ENCODE measurements around the gene PTPRG. TPM values are rescaled to one million over a fixed set of nuclear protein-coding genes. Genes with fewer than 3 reads are reported as not detected.

PTPRG gene
- total RNA-seq, 2 experiments from 2014 or later = 0.13 to 0.15 TPM

GRCh38 chr3:62276658-62277180 is 715.3 kb downstream of the PTPRG start:
- H3K27me3 Mint-ChIP-seq = no peaks in the 10 kb centered on the region
- H3K4me3 Mint-ChIP-seq = no peak overlapping the region
- H3K9me3 Mint-ChIP-seq = no peaks in the 10 kb centered on the region
- DNase-seq = no peak
- no peaks in the 10 kb centered on the region for H3K36me3 Mint-ChIP-seq (ENCODE audit: low read depth)
- H3K27ac Mint-ChIP-seq = no peak overlapping the region
- ChIA-PET POLR2A (no interaction called here), CTCF (no interaction called here)
- no peaks in the 10 kb centered on the region for H3K4me1 Mint-ChIP-seq

GRCh38 chr3:62277450-62277849 is 716.1 kb downstream of the PTPRG start:
- H3K27me3 Mint-ChIP-seq = no peaks in the 10 kb centered on the region
- no peak overlapping the region for H3K4me3 Mint-ChIP-seq
- no peak for DNase-seq
- H3K27ac Mint-ChIP-seq = no peak overlapping the region
- H3K9me3 Mint-ChIP-seq = no peaks in the 10 kb centered on the region
- ChIA-PET CTCF (no interaction called here), POLR2A (no interaction called here)
- H3K4me1 Mint-ChIP-seq = no peaks in the 10 kb centered on the region
- no peaks in the 10 kb centered on the region for H3K36me3 Mint-ChIP-seq (ENCODE audit: low read depth)

GRCh38 chr3:62277986-62278385 is 716.6 kb downstream of the PTPRG start:
- DNase-seq = no peak
- Mint-ChIP-seq H3K36me3 (ENCODE audit: low read depth) (no peaks in the 10 kb centered on the region), H3K9me3 (no peaks in the 10 kb centered on the region), H3K4me1 (no peaks in the 10 kb centered on the region), H3K27me3 (no peaks in the 10 kb centered on the region), H3K27ac (no peak overlapping the region), H3K4me3 (no peak overlapping the region)
- CTCF ChIA-PET = no interaction called here
- POLR2A ChIA-PET = no interaction called here

GRCh38 chr3:62281726-62282125 is 720.4 kb downstream of the PTPRG start:
- ChIA-PET POLR2A (no interaction called here), CTCF (no interaction called here)
- Mint-ChIP-seq H3K4me3 (no peak overlapping the region), H3K36me3 (ENCODE audit: low read depth) (no peaks in the 10 kb centered on the region), H3K9me3 (no peaks in the 10 kb centered on the region), H3K27me3 (no peaks in the 10 kb centered on the region), H3K4me1 (no peaks in the 10 kb centered on the region), H3K27ac (no peak overlapping the region)
- no peak for DNase-seq

- H3K9me3 Mint-ChIP-seq = no peaks in the 10 kb centered on the region
- ChIA-PET CTCF (no interaction called here), POLR2A (no interaction called here)
- DNase-seq = no peak
- no peaks in the 10 kb centered on the region for H3K36me3 Mint-ChIP-seq (ENCODE audit: low read depth)
- H3K4me1 Mint-ChIP-seq = no peaks in the 10 kb centered on the region
- no peak overlapping the region for H3K4me3 Mint-ChIP-seq
- H3K27me3 Mint-ChIP-seq = no peaks in the 10 kb centered on the region
- no peak overlapping the region for H3K27ac Mint-ChIP-seq
Observed at GRCh38 chr3:62284442-62284841, 723.1 kb downstream of the PTPRG start.

- ChIA-PET CTCF (no interaction called here), POLR2A (no interaction called here)
- no peak for DNase-seq
- no peaks in the 10 kb centered on the region for H3K9me3 Mint-ChIP-seq
- H3K27ac Mint-ChIP-seq = no peak overlapping the region
- H3K4me3 Mint-ChIP-seq = no peak overlapping the region
- no peaks in the 10 kb centered on the region for H3K36me3 Mint-ChIP-seq (ENCODE audit: low read depth)
- H3K4me1 Mint-ChIP-seq = no peaks in the 10 kb centered on the region
- no peaks in the 10 kb centered on the region for H3K27me3 Mint-ChIP-seq
Observed at GRCh38 chr3:62287392-62287927, 726.1 kb downstream of the PTPRG start.

GRCh38 chr3:62289922-62290321 is 728.6 kb downstream of the PTPRG start:
- H3K4me3 Mint-ChIP-seq = no peak overlapping the region
- CTCF ChIA-PET = no interaction called here
- no peaks in the 10 kb centered on the region for H3K9me3 Mint-ChIP-seq
- no peak for DNase-seq
- POLR2A ChIA-PET = no interaction called here
- no peaks in the 10 kb centered on the region for H3K36me3 Mint-ChIP-seq (ENCODE audit: low read depth)
- H3K27me3 Mint-ChIP-seq = no peaks in the 10 kb centered on the region
- H3K4me1 Mint-ChIP-seq = no peaks in the 10 kb centered on the region
- H3K27ac Mint-ChIP-seq = no peak overlapping the region

GRCh38 chr3:62293051-62293780 is 731.8 kb downstream of the PTPRG start:
- ChIA-PET CTCF (no interaction called here), POLR2A (no interaction called here)
- Mint-ChIP-seq H3K27ac (no peak overlapping the region), H3K4me1 (no peaks in the 10 kb centered on the region), H3K36me3 (ENCODE audit: low read depth) (no peaks in the 10 kb centered on the region), H3K27me3 (no peaks in the 10 kb centered on the region), H3K4me3 (no peak overlapping the region), H3K9me3 (no peaks in the 10 kb centered on the region)
- no peak for DNase-seq

GRCh38 chr3:62295571-62295970 is 734.2 kb downstream of the PTPRG start:
- no peaks in the 10 kb centered on the region for H3K9me3 Mint-ChIP-seq
- no peak for DNase-seq
- H3K4me3 Mint-ChIP-seq = no peak overlapping the region
- POLR2A ChIA-PET = no interaction called here
- H3K27ac Mint-ChIP-seq = no peak overlapping the region
- H3K4me1 Mint-ChIP-seq = no peaks in the 10 kb centered on the region
- no peaks in the 10 kb centered on the region for H3K27me3 Mint-ChIP-seq
- H3K36me3 Mint-ChIP-seq (ENCODE audit: low read depth) = no peaks in the 10 kb centered on the region
- CTCF ChIA-PET = no interaction called here

GRCh38 chr3:62300617-62301016 is 739.2 kb downstream of the PTPRG start:
- no peak overlapping the region for H3K4me3 Mint-ChIP-seq
- DNase-seq = no peak
- H3K4me1 Mint-ChIP-seq = no peaks in the 10 kb centered on the region
- CTCF ChIA-PET = no interaction called here
- peaks cover 6% of the 10 kb centered on the region for H3K9me3 Mint-ChIP-seq
- POLR2A ChIA-PET = no interaction called here
- no peaks in the 10 kb centered on the region for H3K36me3 Mint-ChIP-seq (ENCODE audit: low read depth)
- no peaks in the 10 kb centered on the region for H3K27me3 Mint-ChIP-seq
- no peak overlapping the region for H3K27ac Mint-ChIP-seq

- POLR2A ChIA-PET = no interaction called here
- no peak overlapping the region for H3K4me3 Mint-ChIP-seq
- H3K27me3 Mint-ChIP-seq = no peaks in the 10 kb centered on the region
- no peaks in the 10 kb centered on the region for H3K9me3 Mint-ChIP-seq
- H3K27ac Mint-ChIP-seq = no peak overlapping the region
- H3K36me3 Mint-ChIP-seq (ENCODE audit: low read depth) = no peaks in the 10 kb centered on the region
- no peak for DNase-seq
- H3K4me1 Mint-ChIP-seq = no peaks in the 10 kb centered on the region
- CTCF ChIA-PET = no interaction called here
Observed at GRCh38 chr3:62312201-62312600, 750.8 kb downstream of the PTPRG start.

GRCh38 chr3:62316525-62316924 is 755.2 kb downstream of the PTPRG start:
- CTCF ChIA-PET = no interaction called here
- DNase-seq = no peak
- H3K27me3 Mint-ChIP-seq = no peaks in the 10 kb centered on the region
- no peak overlapping the region for H3K4me3 Mint-ChIP-seq
- H3K9me3 Mint-ChIP-seq = peaks cover 22% of the 10 kb centered on the region
- POLR2A ChIA-PET = no interaction called here
- H3K4me1 Mint-ChIP-seq = peaks cover 13% of the 10 kb centered on the region
- no peak overlapping the region for H3K27ac Mint-ChIP-seq
- peaks cover 17% of the 10 kb centered on the region for H3K36me3 Mint-ChIP-seq (ENCODE audit: low read depth)

GRCh38 chr3:62318365-62318751 is 757.0 kb downstream of the PTPRG start:
- ChIA-PET CTCF (interaction anchor here (1.3 kb wide), 1 partner anchor 16 kb away, joined by 3 read pairs; no protein-coding TSS in a partner anchor), POLR2A (no interaction called here)
- peaks cover 22% of the 10 kb centered on the region for H3K9me3 Mint-ChIP-seq
- no peak for DNase-seq
- no peaks in the 10 kb centered on the region for H3K27me3 Mint-ChIP-seq
- peak overlapping the region; percentile 95 for H3K4me3 Mint-ChIP-seq
- H3K36me3 Mint-ChIP-seq (ENCODE audit: low read depth) = peaks cover 21% of the 10 kb centered on the region
- peaks cover 13% of the 10 kb centered on the region for H3K4me1 Mint-ChIP-seq
- peak overlapping the region; percentile 95 for H3K27ac Mint-ChIP-seq

Measured in activated CD4-positive, alpha-beta memory T cell treated with anti-CD3 and anti-CD28 coated beads, Interleukin-2, amount 10 ng/mL, durations not matched to agents 7 days and 5 days (primary cell).